NCI-H345 (cell line): ENCODE data around the gene B9D1.
"Not testable (repeated sequence)": the region's sequence is repeated elsewhere in the genome, so short reads cannot be mapped to it uniquely, and the experiment has no call there.

Experiments
- DNase-seq: peaks from one replicate; lab custom pipeline; 2025; lab: John Stamatoyannopoulos, UW

B9D1 gene

DNA sequence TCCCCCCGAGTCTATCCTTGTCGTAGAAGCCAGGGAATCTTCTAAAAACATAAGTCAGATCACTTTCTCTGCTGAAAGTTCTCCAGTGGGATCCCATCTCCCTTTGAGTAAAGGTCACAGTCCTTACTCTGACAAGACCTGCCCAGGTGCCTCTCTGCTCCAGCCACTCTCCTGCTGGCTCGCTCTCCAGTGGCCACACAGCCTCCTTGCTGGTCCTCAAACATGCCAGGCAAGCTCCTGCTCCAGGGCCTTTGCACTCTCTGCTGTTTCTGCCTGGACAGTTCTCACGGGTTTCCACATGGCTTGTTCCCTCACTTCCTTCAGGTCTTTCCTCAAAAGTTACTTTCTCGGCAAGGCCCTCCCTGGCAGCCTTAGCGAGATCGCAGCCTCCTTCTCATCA, 3.4 kb downstream of the B9D1 start:
- no peak for DNase-seq

DNA sequence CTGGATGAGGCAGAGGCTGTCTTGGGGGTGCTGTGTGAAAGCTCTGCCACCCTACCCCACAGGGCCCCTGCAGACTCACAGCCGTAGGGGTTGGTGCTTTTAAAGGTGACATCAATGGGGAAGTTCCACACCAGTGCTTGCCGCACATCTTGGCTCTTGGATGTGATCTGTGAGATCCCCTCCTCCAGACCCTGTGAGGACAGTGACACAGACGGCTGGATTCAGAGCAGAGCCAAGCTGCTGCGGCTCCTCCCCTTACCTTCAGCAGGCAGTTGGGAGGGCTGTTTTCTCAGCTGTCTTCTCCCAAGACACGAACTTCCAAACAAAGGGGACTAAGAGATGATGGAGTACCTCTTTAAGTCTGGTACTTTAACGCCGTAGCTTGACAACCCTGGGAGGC, 4.8 kb downstream of the B9D1 start:
- DNase-seq: no peak

DNA sequence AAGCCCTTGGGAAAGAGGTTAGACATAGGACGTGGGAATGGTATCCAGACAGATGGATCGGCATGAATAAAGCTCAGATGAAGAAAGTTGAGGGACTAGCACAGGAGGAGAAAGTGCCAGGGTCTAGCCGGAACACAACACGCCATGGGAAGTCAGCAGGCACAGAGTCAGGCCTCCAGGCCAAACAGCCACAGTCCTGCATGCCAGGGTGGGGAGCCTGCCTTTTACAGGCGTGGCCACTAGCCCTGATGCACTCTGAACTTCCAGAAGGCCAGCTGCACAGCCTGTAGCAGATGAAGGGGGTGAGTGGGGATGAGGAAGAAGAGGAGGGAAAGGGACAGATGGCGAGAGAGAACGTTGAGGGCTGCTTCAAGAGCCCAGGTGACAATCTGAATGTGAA, 5.2 kb downstream of the B9D1 start:
- no peak for DNase-seq

DNA sequence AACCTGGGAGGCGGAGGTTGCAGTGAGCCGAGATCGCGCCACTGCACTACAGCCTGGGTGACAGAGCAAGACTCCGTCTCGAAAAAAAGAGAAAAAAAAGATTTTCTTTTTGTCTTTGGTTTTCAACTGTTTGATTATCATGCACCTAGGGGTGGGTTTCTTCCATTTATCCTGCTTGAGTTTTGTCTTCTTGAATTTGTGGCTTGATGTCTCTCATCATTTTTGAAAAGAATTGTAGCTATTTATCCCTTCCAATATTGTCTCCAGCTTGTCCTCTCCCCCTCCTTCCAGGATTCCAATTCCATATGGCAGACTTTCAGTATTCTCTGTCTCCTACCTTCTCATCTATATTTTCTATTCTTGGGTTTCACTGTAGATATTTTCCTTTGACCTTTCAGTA, 7.8 kb downstream of the B9D1 start:
- no peak for DNase-seq

DNA sequence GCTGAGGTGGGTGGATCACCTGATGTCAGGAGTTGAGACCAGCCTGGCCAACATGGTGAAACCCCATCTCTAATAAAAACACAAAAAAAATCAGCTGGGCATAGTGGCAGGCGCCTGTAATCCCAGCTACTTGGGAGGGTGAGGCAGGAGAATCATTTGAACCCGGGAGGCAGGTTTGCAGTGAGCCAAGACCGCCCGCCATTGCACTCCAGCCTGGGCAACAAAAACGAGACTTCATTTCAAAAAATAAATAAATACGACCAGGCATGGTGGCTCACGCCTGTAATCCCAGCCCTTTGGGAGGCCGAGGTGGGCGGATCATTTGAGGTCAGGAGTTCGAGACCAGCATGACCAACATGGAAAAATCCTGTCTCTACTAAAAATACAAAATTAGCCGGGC, 9.1 kb downstream of the B9D1 start:
- not testable (repeated sequence) for DNase-seq

DNA sequence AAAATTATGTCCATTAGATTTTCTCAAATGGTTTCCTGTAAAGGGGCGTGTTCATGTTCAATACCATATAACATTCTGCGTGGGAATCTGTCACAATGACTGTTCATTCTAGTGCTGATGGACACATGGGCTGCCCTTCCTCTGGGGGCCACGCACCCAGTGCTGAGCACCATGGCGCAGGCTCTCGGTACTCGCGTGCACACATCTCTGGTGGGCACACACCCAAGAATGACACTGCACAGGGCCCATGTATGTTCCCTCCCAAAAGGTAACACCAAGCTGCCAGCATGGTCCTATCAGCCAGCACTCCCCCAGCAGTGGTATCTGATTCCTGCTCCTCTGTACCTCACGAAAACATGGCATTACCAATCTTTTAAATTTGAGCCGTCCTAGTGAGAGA, 13.7 kb downstream of the B9D1 start:
- DNase-seq: no peak

DNA sequence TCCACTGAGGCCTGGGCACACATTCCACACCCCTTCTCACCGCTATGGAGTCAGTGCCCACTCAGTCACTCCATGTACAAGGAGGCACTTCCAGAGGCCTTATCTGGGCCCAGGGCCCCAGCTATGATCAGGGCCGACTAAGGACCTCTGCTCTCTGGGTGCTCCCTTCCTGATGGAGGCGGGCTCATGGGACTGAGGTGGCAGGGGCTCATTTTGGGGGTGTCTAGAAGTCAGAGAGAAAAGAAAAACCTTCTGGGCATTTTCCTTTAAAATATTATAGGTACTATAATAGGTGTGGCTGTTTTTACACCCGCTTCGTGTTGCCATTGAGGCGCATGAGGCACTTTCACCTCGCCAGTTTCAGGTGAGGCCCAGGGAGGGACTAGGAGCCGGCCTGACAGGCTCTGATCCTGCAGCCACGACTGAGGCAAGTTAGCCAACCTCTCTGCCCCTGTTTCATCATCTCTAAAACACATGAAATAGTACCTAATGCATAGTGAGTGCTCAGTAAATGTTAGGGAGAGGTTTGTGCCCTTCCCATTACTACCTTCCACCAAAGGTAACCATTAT, 14.4 kb downstream of the B9D1 start:
- no peak for DNase-seq

DNA sequence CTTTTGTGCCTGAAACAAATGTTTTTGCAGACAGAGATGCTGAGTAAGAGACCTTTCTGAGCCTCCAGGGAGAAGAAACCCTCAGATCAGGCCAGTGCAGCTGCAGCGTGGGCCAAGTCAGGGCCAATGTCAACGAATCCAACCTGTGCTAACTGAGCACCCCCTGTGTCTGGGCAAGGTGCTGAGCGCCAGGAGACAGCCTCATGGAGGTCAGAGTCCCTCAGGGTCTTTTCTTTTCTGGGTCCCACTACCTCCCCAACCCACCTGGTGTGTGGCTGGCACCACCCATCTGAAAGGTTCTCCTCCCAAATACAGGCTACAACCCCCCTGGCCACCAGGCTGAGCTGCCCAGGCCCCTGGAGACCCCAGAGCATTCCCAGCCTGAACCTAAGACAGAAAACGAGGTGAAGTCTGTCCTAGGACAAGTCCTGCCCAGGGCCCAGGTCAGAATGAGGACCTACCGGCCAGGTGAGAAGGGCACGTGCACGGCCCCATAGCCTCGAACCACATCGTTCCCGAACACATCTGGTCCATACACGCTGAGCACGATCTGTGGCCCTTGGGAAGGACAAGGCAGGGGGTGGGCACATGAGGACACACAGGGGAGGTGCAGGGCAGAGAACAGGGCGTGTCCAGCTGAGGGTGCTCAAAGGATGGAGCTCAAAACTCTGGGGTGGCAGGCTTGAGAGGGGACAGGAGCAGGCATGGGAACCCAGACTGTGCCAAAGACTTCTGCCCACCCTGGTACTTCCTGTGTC, 15.0 kb downstream of the B9D1 start:
- DNase-seq: no peak

DNA sequence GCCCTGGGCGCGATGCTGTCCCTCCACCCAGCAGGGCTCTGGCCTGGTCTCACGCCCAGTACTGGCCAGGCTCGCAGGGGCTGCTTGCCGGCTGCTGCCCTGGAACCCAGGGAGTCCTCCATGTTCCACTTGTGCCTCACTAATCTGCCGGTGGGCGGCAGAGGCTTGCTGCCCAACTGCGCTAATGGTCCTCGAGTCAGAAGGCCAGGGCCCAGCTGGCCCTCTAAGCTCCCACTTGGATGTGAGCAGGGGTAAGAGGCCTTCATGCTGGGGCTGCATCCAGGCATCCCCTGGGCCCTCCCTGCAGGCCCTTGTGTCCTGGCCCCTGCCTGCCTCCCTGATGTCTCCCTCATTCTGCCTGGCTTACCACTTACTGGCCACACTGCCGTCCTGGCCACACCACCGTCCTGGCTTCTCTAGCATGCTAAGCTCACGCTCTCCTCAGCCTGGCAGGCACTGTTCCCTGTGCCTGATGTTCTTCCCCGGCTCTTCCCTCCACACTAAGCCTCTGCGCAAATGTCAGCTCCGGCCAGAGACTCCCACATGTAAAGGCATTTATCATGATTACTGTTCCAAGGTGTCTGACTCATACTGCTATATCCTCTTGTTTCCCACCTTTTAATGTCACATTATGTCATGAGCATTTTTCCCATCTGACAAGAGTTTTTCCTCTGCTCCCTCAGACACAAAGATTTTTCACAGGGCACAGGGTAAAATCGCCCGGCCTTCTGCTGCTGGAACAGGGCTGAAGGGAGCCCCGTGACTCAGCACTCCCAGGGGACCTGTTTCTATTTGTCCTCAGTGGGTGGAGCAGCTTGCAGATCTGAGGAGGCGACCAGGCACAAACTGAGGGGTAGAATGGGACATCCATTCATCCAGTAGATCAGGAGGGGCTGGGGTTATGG, 15.9 kb downstream of the B9D1 start:
- DNase-seq: peak; percentile 22

DNA sequence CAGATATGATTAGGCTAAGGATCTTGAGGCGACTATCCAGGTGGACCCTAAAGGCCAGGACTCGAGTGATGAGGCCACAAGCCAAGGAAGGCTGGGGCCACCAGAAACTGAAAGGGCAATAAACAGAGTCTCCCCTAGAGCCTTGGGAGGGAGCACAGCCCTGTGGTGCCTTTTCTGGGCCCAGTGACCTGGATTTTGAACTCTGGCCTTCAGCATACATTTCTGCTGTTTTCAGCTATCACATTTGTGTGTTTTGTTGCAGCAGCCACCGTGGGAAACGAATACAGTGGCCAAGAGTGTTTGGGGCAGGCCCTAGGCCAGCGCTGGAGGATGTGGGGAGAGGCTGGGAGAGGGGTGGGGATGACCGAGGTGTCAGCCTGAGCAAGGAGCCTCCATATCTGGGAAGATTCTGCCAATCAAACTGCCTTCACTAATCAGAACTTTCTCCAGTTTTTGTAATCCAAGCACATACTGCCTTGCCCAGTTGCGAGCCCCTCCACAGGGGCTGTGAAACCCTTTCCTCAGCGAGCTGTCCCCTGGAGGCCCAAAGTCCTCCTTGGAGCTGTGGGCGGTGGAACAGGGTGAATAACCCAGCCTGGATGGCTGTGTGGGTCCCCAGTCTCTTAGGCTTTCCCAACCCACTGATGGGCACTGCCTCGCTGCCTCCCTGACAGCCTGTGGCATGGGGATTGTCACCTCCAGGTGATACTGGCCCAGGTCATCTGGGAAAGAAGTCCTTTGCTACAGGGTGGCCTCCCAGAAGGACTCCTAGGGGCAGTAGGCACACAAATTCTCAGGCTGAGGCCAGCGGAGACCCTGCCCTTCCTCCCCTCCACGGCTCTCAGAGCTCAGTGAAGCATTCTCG, 16.8 kb downstream of the B9D1 start:
- no peak for DNase-seq

DNA sequence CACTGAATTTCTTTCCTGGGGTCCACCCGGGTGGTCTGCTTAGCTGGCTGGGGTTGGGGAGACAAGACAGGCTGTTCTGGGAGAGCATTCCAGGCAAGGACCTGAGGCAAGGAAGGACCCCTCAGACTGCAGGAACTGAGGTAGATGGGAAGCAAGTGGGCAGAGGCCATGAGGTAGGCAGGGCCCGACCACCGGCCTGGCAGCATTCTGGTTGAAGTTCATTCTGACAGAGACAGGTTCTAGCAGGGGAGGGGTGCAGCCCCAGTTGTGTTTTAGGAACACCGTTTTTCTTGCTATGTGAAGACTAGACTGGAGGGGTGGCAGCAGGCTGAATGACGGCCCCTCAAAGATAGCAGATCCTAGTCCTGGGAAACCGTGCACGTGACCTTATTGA, 17.5 kb downstream of the B9D1 start:
- no peak for DNase-seq

DNA sequence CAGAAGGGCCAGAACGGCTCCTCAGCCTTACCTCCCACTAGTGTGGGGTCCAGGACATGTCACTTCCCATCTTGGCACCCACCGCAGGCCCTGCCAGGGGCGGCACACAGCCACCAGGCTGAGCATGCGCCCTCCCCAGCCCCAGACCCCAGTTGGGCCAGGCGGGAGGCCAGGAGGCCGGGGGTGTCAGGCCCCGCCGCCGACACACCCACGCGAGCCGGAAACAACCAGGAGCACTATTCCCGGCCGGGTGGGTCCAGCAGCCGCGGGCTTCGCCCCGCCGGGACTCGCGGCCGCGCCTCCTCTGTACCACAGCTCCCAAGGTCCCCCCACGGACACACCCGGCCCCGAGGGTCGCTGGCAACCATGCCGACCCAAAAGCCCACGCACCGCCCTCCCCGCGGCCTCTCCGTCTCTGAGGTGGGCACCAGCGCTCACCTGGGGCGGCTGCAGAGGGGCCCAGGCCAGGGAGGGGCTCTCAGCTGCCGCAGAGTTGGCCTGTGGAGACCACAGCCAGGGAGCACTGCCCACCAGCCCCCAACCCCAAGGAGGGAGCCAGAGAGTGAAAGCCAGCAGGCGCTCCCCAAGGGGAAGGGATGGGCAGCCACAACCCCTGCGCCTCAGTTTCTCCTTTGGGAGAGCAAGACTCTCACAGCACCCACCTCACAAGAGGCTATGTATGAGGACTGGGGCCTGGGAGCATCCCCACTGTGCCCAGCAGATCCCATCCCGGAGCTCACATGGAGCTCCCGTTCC, 18.0 kb downstream of the B9D1 start:
- DNase-seq: no peak

DNA sequence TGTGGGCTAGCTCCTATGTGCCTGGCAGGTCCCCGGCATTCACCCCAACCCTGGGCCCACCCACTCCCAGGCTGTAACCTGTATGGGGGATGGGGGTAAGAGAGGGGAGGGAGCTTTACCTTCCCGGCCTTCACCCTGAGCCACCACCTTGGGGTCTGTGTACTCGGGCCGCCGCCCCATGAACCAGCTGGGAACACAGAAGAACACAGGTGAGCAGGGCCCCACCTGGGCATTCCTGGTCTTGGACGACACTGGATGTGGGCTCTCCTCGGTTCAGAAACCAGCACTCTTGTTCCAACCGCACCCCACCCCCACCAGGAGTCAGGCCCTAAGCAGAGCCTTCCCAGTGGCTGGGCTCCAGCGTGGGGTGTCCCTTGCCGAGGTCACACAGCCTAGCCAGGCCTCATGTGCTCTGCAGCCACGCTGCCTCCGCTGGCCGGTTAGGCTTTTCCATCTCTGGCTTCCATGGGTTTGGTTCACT, 18.8 kb downstream of the B9D1 start:
- no peak for DNase-seq

DNA sequence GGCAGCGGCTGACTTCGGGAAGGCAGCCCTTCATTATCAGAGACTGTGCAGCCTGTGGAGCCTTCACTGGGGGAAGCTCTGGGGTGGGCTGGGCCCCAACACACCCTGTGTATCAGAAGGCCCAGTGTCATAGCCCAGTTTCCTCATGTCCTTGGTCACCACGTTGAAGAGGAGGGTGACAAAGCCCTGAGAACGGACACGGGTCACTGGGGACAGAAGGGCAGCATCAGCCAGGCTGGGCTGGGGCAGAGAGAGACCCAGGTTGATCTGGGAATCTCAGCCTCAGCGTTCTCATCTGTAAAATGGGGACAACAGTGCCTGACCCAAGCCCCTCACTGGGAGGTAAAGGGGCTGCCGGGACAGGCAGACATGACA, 19.3 kb downstream of the B9D1 start:
- DNase-seq: no peak

DNA sequence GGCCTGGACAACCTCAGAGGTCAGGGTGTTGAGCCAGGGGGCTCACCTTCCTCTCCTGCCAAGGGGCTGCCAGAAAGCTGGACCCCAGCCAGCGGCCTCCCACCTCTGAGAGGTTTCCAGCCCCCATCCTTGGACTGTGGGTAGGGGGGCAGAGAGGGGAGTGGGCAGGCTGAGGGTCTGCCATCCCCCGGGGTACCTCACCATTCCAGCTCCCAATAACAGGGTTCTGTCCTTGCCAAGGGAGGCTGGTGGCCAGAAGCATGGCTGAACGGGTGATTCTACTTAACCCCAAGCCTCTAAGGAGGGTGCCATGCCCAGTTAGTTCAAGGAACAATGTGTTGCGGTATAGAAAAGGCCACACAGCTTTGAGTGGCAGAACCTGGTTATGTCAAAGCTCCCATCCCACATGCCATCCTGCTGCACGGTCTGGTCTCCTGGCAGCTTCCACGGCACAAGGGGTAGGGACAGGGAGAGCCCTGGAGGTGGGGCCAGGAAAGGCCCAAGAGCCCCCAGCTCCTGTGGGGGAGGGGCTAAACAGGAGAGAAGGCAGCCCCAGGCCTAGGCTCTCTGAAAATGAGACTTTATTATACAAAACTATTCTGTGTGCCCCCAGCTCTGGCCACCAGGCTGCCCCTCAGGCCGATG, 19.8 kb downstream of the B9D1 start:
- DNase-seq: no peak

DNA sequence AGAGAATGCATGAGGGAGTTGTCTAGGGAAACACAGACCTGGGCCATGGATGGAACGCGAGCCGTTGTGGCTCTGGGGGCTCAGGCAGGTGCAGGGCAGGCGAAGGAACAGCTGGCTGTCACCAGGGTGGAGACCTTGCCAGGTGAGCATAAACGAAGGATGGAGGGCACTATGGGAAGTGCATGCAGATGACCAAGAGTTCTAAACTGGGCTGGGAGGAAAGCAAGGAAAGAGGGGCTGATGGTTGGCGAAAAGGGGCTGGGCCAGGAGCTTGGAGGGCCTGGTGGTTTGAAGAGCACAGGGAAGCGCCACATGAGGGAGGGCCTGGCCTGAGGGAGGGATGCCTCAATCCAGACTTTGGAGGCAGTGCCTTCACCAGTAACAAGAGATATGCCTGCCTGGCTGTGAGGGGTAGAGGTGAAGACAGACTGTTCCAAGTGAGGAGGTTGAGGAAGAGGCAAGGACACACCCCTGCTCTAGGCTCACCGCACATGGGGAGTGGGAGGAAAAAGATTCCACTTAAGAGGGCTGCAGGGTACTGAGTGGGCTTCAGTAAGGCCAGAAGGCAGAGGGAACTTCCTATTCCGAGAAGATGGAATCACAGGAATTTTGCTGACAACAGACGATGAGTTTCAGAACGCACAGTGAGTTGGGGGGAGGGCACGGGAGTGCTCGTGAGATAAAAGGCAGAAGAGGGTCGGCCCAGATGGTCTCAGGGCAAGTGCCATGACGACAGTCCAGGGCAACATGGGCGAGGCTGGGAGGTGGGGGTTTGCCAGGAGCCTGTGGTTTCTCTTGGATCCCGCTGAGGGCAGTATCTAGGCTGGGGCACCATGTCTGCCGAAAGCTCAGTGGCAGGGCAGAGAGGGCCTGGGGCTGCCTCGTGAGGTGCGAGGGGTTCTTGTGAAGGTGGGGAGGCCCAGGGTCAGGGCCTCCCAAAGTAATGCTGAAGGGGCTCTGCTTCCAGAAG, 20.6 kb downstream of the B9D1 start:
- no peak for DNase-seq

DNA sequence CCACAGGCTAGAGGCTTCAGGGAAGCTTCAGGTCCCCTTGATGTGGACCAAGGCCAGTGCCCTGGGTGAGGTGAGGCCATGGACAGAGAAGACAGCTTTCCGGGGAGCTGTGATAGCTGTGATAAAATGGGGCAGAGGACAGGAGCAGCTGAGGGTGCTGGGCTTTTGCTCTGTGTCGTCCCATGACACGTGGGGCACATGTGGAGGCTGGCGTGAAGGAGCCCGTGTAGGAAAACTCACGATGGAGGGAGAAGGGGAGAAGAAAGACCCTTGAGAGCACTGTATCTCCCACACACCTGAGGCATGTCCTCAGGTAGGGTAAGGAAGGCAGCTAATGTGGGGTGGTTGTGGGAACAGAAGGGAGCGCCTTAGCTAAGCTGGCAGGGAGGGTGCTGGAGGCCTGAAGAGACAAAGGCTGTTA, 21.3 kb downstream of the B9D1 start:
- DNase-seq: no peak

DNA sequence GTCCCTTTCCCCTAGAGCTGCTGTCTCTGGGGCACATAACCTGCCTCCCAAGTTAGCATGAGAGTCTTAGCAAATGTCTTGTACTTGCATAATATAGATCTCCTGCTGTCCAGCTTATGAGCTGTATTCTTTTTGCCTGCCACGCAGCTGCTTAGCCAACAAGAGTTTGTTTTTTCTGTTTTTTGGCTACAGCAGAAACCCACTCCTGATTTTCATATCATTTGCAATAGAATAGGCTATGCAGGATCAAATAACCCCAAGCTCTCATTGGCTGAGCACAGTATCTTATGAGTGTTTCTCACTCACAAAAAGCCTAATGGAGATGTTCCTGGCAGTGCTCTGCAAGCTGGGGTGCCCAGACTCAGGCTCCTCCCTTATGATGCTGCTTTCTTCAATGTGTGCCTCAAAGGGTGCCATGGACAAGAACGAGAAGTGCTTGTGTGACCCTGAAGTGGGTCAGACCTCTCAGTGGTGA, 23.1 kb downstream of the B9D1 start:
- no peak for DNase-seq
